Panc1 (cell line): ENCODE measurements around the gene CLIC1. TPM values are rescaled to one million over a fixed set of nuclear protein-coding genes. Genes with fewer than 3 reads are reported as not detected.

ENCODE experiments used
- ATAC-seq: fragments of 200-7000 bp; cut with Tn5 transposase; 2 replicates; pipeline ENCODE4 v1.9.1; 2020; ENCODE audit warnings: mild to moderate bottlenecking, moderate library complexity
- BruUV-seq: library from RNA; stranded (reverse); fragments of 400-500 nt; replicated peaks from 2 replicates; lab custom pipeline; 2021; lab: Mats Ljungman, UMichigan
- CTCF ChIA-PET: fragments of 300-600 bp; sonication (Branson Sonifier 250); formaldehyde crosslinking; loops from one replicate; lab custom pipeline; 2022; ENCODE audit warnings: antibody characterized with exemption; lab: Charles Lee
- POLR2A ChIA-PET: fragments of 300-600 bp; sonication (Branson Sonifier 250); formaldehyde crosslinking; loops from one replicate; lab custom pipeline; 2022; ENCODE audit warnings: antibody characterized with exemption; lab: Charles Lee
- DNase-seq: peaks from one replicate; pipeline ENCODE4 v3.0.0-alpha.2; 2010; ENCODE audit warnings: low read depth, low spot score
- H3K27ac ChIP-seq: 2 replicates; pipeline ENCODE4 v1.5.1; 2011; ENCODE audit warnings: mild to moderate bottlenecking, low read length, inconsistent platforms
- H3K27me3 ChIP-seq: fragments of 200-500 bp; sonication (Bioruptor generic); 2 replicates; pipeline ENCODE4 v1.6.0; 2014; ENCODE audit warnings: low read length, inconsistent platforms; ENCODE audit not compliant: control insufficient read depth, insufficient read depth
- H3K36me3 ChIP-seq: fragments of 200-500 bp; sonication (Bioruptor generic); 2 replicates; pipeline ENCODE4 v1.5.1; 2014; ENCODE audit warnings: inconsistent platforms, mild to moderate bottlenecking, low read length, moderate library complexity; ENCODE audit not compliant: control insufficient read depth, insufficient read depth
- H3K4me1 ChIP-seq: 2 replicates; pipeline ENCODE4 v1.5.1; 2011; ENCODE audit warnings: inconsistent platforms, mild to moderate bottlenecking, low read length, moderate library complexity; ENCODE audit not compliant: control insufficient read depth, insufficient read depth
- H3K4me3 ChIP-seq, 2 experiments: 2 replicates each; pipeline ENCODE4 v1.5.1; 2011 to 2012; ENCODE audit warnings: low read depth in 2 of 2, low read length in 2 of 2, mild to moderate bottlenecking in 2 of 2, inconsistent platforms in 1 of 2, moderate library complexity in 1 of 2
- H3K9me3 ChIP-seq: fragments of 200-500 bp; sonication (Bioruptor generic); 2 replicates; pipeline ENCODE4 v1.5.1; 2014; ENCODE audit warnings: low read depth, mild to moderate bottlenecking, inconsistent platforms, low read length, moderate library complexity; ENCODE audit not compliant: control insufficient read depth, insufficient read depth
- POLR2AphosphoS5 ChIP-seq: IDR thresholded peaks from 2 replicates; pipeline ENCODE4 v1.6.1; 2012; ENCODE audit warnings: mild to moderate bottlenecking, low read depth, low read length, moderate library complexity
- REST ChIP-seq, 2 experiments: IDR thresholded peaks; 2 replicates each; pipeline ENCODE4 v1.6.1; 2011 to 2012; ENCODE audit warnings: low read depth in 2 of 2, control low read depth in 1 of 2, low read length in 1 of 2, mild to moderate bottlenecking in 1 of 2, moderate library complexity in 1 of 2; ENCODE audit not compliant: insufficient read depth in 1 of 2
- SIN3A ChIP-seq: IDR thresholded peaks from 2 replicates; pipeline ENCODE4 v1.6.1; 2012; ENCODE audit warnings: low read depth, mild to moderate bottlenecking, low read length, moderate library complexity, borderline replicate concordance; ENCODE audit not compliant: insufficient read depth
- TCF7L2 ChIP-seq: IDR thresholded peaks from 2 replicates; pipeline ENCODE4 v1.6.1; 2011; ENCODE audit warnings: mild to moderate bottlenecking, low read depth, low read length, inconsistent platforms
- in situ Hi-C: cut with HindIII; loops from 2 replicates; pipeline ENCODE4 v1.10.0; 2016; ENCODE audit warnings: low sequenced_read_pairs, low pct_unique_long_range_greater_than_20kb
- intact Hi-C: fragments of 100-400 bp; cut with micrococcal nuclease; formaldehyde crosslinking; loops from one replicate; pipeline ENCODE4 v1.10.0; 2022; ENCODE audit not compliant: unreplicated experiment
- total RNA-seq: library from RNA; stranded (reverse); gene quantifications from one replicate; pipeline ENCODE4 v1.2.1, GENCODE V29; 2021; ENCODE audit not compliant: unreplicated experiment
- TF ChIP-seq, protein P1 (sequence below): fragments of 450-650 bp; IDR thresholded peaks from 2 replicates; pipeline ENCODE4 v1.5.1; 2017; ENCODE audit warnings: mild to moderate bottlenecking

Gene CLIC1
- total RNA-seq, 1 experiment from 2014 or later = 583 TPM

DNA sequence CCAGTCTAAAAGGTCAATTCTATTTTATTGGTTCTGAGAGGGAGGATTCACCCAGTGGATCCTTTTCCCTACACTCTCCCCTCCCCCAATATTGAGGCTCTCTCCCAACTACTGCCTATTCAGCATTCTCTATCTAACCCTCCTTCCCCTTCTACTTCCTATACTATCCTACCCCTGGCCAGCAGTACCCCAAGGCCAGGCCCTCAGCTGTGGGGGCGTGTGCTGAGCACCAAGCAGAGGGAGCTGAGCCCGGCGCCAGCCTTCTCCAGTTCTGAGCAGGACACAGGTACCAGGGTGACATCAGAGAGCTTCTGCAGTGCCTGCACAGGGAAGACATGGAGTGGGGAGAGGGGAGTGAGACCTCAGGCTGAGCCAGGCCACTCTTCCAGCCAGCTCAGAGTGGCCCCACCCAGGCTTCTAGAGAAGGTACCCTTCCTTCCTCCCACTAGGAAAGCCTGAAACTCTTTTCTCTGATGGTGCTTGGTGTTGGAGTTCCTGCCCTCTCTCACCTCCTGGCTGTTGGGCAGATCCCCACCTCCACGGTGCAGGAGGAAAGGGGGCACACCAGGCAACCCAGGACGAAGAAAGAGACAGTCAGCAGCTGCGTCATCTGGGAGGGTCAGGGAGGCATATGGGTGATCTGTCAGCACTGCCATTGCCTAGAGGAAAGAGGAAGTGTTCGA is 9.2 kb downstream of the CLIC1 start:
- Histone ChIP-seq H3K27me3 (no peaks in the 10 kb centered on the region), H3K9me3 (no peaks in the 10 kb centered on the region), H3K36me3 (peaks cover 9% of the 10 kb centered on the region), H3K4me3 (no peak overlapping the region), H3K4me1 (peaks cover 22% of the 10 kb centered on the region), H3K27ac (no peak overlapping the region)
- intact Hi-C loops = no loop called here
- ChIA-PET POLR2A (interaction anchor here (1.0 kb wide), 1 partner anchor 96 kb away, joined by 4 read pairs; no protein-coding TSS in a partner anchor), CTCF (no interaction called here)
- TF ChIP-seq TCF7L2 = no peak
- no peak for TF ChIP-seq SIN3A
- TF ChIP-seq POLR2AphosphoS5 = no peak
- no peak for TF ChIP-seq REST (IDR thresholded peaks at IDR 0.05; ENCODE audit: insufficient read depth in 1 of 2, low read depth in 2 of 2, low read length in 1 of 2)
- TF ChIP-seq, protein P1, sequence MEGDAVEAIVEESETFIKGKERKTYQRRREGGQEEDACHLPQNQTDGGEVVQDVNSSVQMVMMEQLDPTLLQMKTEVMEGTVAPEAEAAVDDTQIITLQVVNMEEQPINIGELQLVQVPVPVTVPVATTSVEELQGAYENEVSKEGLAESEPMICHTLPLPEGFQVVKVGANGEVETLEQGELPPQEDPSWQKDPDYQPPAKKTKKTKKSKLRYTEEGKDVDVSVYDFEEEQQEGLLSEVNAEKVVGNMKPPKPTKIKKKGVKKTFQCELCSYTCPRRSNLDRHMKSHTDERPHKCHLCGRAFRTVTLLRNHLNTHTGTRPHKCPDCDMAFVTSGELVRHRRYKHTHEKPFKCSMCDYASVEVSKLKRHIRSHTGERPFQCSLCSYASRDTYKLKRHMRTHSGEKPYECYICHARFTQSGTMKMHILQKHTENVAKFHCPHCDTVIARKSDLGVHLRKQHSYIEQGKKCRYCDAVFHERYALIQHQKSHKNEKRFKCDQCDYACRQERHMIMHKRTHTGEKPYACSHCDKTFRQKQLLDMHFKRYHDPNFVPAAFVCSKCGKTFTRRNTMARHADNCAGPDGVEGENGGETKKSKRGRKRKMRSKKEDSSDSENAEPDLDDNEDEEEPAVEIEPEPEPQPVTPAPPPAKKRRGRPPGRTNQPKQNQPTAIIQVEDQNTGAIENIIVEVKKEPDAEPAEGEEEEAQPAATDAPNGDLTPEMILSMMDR = no peak
- DNase-seq (no peak), ATAC-seq (no peak)
- in situ Hi-C loops = no loop called here
- no TSS peak for BruUV-seq

GRCh38 chr6:31725502-31726350 is 10.6 kb downstream of the CLIC1 start:
- no peak overlapping the region for H3K4me3 ChIP-seq
- intact Hi-C loops (no loop called here), in situ Hi-C loops (no loop called here)
- no peaks in the 10 kb centered on the region for H3K9me3 ChIP-seq
- POLR2A ChIA-PET = interaction anchor here (0.7 kb wide), 1 partner anchor 113 kb away, joined by 3 read pairs; no protein-coding TSS in a partner anchor
- TF ChIP-seq, protein P1 = no peak
- TF ChIP-seq TCF7L2 (no peak), SIN3A (no peak), POLR2AphosphoS5 (no peak), REST (IDR thresholded peaks at IDR 0.05; ENCODE audit: insufficient read depth in 1 of 2, low read depth in 2 of 2, low read length in 1 of 2) (no peak)
- CTCF ChIA-PET = no interaction called here
- ATAC-seq = no peak
- H3K4me1 ChIP-seq = peaks cover 8% of the 10 kb centered on the region
- BruUV-seq = no TSS peak
- DNase-seq = no peak
- no peak overlapping the region for H3K27ac ChIP-seq
- peaks cover 4% of the 10 kb centered on the region for H3K36me3 ChIP-seq
- H3K27me3 ChIP-seq = no peaks in the 10 kb centered on the region
